CD4-positive, alpha-beta T cell treated with Interleukin-6 for 4 hours (primary cell): Measurements from ENCODE around the gene ANGPT4.
"Not testable (repeated sequence)": the region's sequence is repeated elsewhere in the genome, so short reads cannot be mapped to it uniquely, and the experiment has no call there.

ENCODE experiments used
- DNase-seq: peaks from one replicate; pipeline ENCODE4 v3.0.0-alpha.2; 2020; ENCODE audit warnings: mixed read lengths

The ANGPT4 gene

DNA sequence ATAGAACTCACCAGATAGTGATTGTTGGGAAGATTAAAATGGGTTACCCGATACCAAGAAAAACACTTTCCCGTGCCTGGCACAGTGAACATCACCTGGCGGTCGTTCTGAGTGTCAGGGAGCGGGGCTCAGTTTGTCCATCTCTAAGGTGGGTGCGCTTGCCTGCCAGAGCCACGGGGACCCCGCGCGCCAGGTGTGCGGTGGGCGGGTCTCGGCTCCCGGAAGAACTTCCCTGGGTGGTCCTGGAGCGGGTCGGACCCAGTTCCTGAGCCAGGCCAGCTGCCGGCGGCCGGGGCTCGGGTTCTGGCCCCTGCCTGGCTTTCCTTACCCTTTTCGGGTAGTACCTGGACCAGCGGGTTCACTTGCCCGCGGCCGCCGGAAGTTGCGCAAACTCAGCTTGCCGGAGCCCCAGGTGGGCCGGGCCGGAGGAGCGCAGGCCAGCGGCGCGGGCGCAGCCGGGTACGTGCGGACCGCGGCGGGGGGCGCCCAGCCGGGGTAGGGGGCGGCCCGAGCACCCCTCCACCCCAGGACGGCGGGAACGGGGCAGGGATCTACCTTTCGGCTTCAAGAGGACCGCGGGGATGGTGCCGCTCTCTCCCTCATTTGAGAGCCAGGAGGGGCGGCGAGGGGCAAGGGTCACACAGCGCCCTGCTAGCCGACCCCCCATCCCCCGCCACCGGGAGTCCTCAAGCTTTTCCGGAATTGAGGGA is 75.1 kb downstream of the ANGPT4 start:
- peak; percentile 49 for DNase-seq

DNA sequence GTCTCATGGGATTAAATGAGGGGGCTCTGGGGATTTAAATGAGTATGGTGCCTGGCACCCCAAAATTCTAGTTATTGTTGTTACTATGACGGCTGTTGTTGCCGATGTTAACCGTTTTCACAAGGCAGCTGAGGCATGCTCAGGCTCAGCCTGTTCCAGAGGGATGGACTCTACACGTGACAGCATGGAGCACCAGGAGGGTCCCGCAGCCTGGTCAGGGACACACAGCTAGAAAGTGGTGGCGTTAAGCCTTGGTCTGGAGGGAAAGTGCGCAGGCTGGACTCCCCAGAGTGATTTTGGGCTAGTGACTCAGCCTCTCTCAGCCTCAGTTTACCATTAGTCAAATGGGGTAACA is 75.7 kb downstream of the ANGPT4 start:
- no peak for DNase-seq

DNA sequence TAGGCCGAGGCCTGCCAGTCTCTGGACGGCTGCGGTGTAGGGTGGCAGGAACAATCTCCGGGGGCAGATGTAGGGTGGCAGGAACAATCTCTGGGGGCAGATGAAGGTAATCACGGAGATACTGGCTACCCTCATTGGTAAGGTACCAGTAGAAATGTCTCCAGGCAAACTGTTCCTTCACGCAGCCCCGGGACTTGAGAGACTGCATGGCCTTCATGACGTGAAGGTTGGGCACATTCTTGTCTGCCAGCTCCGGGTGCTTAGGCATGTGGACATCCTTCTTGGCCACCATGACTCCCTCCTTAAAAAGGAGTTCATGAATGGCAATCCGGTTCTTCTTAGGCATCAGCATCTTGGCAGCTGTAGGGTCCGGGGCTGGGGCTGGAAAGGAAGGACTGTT is 76.5 kb downstream of the ANGPT4 start:
- DNase-seq, result no peak

DNA sequence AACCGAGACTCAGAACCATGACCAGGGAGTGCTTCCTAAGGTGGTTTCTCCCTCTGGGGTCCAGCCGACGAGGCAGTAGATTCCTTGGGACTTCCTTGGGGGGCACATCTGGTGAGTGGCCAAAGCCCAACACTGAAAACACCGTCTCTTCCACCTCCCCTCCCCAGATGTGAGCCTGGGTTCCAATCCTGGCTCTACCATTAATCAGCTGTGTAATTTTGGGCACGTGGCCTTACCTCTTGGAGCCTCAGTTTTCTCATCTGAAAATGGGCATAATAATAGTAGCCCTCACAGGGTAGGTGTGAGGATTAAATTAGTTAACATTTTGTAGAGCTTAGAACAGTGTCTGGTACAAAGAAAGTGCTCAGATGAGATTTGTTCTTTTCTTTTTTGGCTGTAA is 77.1 kb downstream of the ANGPT4 start:
- DNase-seq, result no peak

DNA sequence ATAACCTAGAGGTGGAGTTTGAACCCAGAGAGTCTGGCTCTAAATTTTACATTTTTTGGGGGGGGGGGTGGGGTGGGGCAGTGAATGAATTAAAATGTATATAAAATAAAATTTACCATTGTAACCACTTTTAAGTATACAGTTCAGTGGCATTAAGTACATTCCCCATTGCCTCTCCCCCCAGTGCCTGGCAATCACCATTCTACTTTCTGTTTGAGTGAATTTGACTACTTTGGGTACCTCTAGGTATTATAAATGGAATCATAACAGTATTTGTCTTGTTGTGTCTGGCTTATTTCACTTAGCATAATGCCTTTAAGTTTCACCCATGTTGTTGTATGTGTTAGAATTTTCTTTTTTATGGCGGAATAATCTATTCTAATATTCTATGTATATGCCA is 79.9 kb downstream of the ANGPT4 start:
- no peak for DNase-seq

DNA sequence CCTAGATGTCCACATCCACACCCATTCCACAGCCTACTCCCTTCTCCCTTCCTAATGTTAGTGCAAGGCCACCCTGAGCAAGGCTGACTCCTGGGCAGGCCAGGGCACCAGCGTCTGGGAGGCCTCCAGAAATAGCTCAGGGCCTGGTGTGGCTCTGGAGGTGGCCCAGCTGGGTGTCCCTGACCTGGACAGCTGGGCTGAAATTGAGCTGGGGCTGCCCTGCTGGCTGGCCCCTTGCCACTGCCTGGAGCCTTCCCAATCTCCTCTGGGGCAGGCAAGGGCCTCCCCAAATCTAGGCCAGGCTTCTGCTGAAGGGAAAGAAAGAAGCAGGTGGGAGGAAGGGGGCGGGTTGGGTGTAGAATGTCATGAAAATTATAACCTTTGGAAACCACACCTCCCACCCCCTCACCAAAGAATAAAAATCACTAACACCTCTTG is 80.5 kb downstream of the ANGPT4 start:
- DNase-seq, result no peak

DNA sequence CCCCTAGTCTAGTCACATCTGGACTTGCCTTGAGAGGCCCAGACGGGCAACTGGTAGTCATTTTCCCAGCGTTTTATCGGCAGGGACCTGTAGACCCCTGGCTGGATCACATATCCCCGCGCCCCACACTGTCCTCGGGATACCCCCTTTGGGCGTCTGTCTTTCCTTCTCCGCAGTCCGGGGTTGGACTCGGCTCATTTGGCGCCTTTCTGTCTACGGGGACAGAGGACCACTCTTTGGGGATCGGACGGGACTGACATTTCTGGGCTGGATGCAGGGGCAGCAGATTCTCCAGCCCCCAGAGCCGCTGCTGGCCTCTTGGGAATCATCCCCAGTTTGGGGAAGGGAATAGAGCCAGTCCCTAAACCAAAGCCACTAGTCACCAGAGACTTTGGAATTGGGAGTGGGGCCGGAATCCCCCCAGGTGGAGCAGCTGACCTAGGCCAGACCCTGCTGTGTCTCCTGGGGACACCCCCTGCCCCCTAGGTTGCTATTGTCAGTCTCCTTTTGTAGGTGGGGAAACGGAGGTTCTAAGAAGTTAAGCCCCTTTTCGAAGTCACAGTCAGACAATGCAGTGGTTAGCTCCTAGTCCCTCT is 81.9 kb downstream of the ANGPT4 start:
- DNase-seq, result no peak

DNA sequence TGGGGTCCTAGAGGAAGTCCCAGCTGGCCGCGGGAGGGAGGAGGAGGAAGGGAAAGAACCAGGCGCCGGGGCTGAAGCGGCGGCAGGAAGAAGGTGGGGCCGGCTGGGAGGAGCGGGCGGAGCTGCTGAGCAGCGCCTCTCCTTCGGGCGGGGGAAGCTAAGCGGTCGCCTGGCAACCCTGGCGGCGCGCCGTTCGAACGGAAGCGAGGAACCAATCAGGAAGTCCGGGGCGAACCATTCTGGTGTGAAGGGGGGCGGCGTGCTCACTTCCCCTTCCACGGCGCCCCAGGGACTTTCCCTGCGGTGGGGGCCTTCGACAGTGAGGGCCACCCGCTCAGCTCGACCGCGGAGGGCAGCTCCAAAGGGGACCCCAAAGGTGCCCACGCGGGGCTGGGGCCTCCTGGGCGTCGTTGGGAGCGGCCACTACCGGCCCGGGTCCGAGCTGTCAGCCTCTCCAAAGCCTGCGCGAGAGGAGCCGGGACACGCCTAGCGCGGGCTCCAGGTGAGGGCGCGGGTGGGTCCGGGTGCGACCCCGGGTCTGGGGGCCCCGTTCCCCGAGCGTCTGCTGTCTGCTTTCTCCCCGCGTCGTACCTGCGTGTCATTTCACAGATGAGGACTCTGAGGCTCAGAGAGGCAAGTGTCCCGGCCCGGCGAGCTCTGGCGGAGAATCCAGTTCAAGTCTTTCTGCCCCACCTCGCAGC is 82.5 kb downstream of the ANGPT4 start, which contains the start of gene FAM110A:
TSS of gene FAM110A (plus strand) at position 266 of the 701 bp plus-strand sequence. CDS start 11,090 bp downstream, outside the sequence.
- peak; percentile 96 for DNase-seq

DNA sequence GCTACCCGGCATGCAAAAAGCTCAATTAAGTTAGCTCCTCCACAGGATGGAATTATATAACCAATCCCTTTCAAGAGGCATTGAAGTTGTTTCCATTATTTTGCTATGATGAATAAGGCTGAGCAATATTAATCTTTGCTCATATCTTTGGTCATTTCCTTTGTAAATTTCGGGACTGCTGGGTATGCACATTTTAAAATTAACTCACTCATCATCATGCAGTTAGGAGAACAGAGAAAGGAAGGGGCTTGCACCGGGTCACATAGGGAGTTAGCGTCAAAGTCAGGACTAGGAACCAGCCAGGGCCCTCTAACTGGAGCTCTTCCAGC is 83.0 kb downstream of the ANGPT4 start:
- DNase-seq, result no peak

DNA sequence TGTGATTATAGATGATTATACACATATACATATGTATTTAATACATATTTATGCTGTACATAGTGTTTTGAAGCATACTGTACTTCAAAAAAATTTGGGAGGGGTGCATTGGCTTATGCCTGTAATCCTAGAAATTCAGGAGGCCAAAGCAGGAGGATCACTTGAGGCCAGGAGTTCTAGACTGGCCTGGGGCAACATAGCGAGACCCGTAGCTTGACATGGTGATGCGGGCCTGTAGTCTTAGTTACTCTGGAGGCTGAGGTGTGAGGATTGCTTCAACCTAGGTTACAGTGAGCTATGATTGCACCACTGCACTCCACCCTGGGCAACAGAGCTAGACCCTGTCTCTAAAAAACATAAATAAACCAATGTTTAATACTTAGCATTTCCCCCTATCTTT is 84.2 kb downstream of the ANGPT4 start:
- DNase-seq, result no peak

DNA sequence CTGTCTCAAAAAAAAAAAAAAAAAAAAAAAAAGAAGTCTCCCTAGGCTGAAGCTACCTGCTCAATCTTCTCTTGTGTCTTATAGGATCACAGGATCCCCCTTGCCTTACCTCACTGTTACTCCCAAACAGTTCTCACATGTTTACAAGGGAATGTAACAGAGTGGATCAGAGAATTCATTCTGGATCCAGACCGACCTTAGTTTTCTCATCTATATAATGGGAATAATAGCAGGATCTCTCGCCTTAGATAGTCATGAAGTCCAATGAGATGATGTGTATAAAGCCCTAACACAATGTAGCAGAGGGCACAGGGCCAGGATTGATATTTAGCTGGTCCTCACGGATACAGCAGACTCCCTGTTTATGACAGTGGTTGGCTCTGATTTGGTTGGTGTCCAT is 84.9 kb downstream of the ANGPT4 start:
- DNase-seq, result no peak

DNA sequence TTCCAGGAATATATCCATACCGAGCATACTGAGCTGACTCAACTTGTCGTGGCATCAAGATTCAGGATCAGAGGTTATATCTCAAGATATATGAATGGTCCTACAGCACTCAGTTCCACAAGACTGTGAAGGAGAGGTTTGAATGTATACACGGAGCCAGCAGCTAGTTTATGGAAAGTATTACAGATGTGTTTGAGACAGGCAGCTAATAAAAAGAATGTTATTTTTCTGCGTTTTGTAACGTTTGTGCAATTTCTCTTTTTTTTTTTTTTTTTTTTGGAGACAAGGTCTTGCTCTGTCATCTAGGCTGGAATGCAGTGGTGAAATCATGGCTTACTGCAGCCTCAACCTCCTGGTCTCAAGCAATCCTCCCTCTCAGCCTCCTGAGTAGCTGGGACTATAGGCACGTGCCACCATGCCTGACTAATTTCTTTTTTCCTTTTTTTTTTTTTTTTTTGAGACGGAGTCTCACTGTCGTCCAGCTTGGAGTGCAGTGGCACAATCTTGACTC is 86.1 kb downstream of the ANGPT4 start:
- DNase-seq, result no peak

DNA sequence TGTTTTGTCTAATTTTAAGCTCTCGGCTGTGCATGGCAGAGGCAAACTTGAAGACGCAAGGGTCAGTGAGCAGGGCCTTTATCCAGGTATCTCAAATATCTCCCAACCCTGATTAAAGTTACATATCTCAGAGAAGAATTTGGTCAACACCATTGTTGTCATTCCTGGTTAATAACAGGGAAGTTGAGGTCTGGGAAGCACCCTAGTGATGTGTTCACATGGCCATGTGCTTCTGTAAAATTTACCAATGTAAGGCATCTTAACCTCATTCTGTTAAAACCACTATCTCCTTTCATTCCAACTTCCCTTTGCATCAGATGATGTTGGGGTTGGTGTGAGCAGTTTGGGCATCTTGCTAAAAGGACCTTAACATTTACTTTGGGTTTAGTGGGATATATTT is 86.6 kb downstream of the ANGPT4 start:
- DNase-seq, result no peak

DNA sequence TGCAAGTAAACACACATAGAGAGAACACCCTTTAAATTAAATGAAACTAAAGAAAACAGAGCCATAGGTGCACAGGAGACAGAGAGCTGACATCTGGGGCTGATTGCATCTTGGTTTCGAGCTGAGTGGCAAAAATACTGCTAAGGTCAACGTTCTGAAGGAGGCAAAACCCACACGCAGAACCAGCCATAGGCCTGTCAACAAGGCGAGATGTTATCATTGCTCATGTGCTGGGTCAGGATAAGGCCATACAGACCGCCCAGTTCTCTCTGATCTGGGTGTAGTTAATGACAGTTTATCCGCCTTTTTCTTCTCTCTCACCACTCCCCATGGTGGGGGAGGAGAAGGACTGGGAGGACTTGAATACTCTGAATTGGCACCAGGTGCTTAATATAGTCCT is 87.1 kb downstream of the ANGPT4 start:
- DNase-seq, result no peak

DNA sequence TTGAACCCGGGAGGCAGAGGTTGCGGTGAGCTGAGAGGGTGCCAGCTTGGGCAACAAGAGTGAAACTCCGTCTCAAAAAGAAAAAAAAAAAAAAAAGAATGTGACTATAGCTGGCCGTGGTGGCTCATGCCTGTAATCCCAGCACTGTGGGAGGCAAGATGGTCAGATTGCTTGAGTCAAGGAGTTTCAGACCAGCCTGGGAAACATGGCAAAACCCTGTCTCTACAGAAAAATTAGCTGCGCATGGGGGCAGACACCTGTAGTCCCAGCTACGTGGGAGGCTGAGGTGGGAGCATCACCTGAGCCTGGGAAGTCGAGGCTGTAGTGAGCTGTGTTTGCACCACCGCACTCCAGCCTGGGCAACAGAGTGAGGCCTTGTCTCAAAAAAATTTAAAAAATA is 88.2 kb downstream of the ANGPT4 start:
- not testable (repeated sequence) for DNase-seq

DNA sequence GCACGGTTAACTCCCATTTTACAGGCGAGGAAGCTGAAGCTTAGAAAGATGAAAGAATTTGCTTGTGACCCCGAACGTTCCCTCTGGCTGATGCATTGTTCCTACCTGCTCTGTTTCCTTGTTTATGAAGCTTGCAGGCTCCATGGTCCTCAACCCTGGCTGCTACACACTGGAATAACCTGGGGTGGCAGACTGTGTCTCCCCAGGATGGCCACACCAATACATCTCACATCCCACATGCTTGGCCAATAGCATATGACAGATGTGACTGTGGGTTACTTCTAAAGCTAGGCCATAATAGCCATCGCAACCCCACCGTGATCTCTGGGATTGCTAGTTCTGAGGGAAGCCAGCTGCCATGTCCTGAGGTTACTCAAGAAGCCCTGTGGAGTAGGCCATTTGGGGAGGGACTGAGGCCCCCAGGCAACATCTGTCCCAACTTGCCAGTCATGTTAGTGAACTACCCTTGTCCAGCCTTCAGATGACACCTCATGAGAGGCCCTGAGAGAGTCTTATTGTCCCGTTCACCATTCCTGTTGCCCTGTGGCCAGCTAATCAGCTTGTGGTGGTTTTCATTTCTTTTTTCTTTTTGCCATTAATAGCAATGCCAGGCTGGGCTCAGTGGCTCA is 89.3 kb downstream of the ANGPT4 start:
- no peak for DNase-seq

DNA sequence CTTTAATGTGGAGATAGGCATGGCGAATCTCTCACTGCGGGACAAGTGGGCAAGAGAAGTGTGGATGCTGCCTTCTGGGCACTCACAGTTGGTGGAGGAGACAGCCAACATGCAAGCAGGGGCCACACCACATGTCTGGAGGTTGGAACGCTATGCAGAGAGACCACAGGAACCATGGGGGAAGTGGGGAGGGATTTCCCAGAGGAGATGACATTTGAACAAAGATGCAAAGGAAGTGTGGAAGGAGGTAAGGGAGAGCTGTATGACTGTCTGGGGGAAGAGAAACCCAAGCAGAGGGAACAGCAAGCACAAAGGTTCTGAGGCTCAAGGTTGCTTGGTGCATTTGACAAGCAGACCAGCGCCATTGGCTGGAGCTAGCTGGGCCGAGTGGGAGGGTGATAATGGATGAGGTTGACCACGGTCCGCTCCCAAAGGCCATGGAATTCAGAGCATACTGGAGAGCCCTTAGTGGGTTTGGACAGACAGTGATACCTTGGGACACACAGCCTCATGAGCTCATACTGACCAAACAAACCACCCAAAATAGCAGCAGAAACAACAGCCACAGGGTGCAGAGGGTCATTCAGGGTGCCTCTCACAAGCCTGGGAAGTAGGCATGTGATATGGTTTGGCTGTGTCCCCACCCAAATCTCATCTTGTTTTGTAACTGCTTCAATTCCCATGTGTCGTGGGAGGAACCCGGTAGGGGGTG is 90.3 kb downstream of the ANGPT4 start:
- no peak for DNase-seq

DNA sequence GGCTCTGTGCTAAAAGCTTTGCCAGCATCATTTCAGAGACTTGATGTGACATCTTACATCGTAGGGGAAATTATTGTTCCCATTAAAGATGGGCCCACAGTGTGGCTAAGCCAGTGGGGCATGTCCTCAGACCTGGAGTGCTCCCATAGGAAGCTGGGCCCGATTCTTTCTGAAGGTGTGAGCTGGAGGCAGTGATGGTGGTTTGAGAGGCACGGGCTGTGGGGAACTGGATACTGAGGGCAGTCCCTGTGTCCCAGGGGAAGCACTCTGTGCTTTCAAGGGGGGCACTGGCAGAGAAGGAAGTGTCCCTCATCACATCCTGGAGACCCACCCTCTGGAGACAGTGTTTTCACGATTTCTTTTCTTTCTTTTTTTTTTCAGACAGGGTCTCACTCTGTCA is 91.2 kb downstream of the ANGPT4 start:
- no peak for DNase-seq

DNA sequence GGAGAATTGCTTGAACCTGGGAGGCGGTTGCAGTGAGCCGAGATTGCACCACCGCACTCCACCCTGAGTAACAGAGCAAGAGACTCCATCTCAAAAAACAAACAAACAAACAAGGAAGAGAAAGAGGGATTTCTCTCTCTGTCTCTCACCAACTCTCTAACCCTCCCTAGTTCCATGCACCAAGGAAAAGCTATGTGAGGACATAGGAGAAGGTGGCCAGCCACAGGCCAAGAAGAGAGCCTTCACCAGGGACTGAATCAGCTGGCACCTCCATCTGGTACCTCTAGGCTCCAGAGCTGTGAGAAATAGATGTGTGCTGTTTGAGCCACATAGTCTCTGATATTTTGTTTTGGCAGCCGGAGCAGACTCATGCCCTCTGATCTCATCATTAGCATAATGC is 91.6 kb downstream of the ANGPT4 start:
- no peak for DNase-seq

DNA sequence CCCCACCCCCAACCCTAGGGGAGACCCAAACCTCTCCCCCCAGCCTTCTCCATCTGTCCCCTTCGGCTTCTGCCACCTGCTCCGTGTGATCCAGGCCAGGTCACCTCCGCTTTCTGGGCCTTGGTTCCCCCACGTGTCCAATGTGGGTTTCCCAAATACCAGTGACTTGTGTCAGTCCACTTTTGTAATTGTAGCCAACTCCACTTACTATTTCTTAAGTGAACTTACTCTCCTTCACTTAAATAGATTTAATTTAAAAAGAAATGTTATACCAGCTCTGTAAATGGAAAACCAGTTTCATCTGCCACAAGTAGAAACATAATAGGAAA is 92.6 kb downstream of the ANGPT4 start:
- DNase-seq, result no peak

DNA sequence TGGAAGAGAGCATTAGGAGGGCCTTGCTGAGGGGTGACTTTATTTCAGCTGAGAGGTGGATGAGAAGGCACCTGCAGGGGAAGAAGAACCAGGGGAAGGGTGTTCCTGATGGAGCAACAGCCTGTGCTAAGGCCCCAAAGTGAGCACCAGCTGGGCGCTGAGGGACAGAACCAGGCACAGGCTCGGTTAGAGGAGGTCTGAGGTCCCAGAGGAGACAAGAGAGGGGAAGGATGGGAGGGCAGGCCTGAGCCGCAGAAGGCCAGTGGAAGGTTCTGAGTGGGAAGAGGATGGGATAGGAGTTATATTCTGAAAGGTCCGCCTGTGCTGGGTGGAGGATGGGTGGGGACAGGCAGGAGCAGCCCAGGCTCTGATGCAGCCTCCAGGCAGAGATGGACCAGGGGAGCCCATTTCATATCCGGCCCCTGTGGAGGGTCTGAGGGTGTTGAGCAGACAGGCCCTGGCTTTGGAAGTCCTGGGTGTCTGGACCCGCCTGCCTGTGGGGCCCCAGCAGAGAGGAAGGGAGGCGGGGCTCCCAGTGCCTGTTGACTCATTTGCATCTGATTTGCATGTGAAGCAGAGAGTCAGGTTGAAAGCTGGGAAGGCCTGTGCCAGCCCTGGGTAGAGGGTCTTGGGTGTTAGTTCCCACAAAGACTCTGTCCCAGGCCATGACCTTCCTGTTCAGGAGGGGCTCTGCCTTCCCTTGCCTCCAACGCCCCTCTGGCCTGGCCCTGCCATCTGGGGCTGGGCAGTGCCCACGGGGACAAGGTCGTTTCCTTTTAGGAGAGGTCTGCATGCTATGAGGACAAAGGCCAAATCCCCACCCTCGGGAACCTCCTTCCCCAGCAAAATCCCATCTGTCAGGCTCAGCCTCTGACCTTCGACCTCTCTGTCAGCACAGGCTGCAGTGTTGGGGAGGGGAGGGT is 93.2 kb downstream of the ANGPT4 start:
- no peak for DNase-seq

DNA sequence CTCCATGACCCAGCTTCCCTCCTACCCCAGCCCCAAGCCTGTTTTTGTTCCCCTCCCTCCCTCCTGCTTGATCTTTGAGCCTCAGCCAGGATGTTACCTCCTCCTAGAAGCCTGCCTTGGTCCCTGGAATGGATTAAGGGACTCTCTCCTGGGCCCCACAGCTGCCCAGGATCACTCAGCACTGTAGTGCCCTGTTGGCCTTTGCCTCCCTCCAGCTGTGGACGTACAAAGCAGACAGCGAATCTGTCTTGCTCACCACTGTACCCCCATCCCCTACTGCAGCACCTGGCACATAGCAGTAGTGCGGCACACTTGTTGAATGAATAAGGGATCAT is 94.4 kb downstream of the ANGPT4 start:
- no peak for DNase-seq
